HUES48 (cell line): ENCODE data around the gene CAMKK1.

ENCODE experiments used
- H3K27ac ChIP-seq: one replicate; pipeline ENCODE4 v1.7.0; 2013; ENCODE audit warnings: low read depth, low read length, inconsistent platforms
- H3K27me3 ChIP-seq: 2 replicates; pipeline ENCODE4 v1.6.1; 2013; ENCODE audit warnings: mild to moderate bottlenecking, low read length; ENCODE audit not compliant: control insufficient read depth, insufficient read depth
- H3K36me3 ChIP-seq: 2 replicates; pipeline ENCODE4 v1.6.1; 2013; ENCODE audit warnings: low read length; ENCODE audit not compliant: control insufficient read depth, insufficient read depth
- H3K4me1 ChIP-seq: 2 replicates; pipeline ENCODE4 v1.6.1; 2013; ENCODE audit warnings: mild to moderate bottlenecking, low read length; ENCODE audit not compliant: control insufficient read depth, insufficient read depth
- H3K4me3 ChIP-seq: 2 replicates; pipeline ENCODE4 v1.5.1; 2013; ENCODE audit warnings: mild to moderate bottlenecking, low read depth, low read length
- H3K9ac ChIP-seq: 2 replicates; pipeline ENCODE4 v1.6.1; 2013; ENCODE audit warnings: mild to moderate bottlenecking, low read depth, low read length, moderate library complexity
- H3K9me3 ChIP-seq: 2 replicates; pipeline ENCODE4 v1.6.1; 2013; ENCODE audit warnings: low read length; ENCODE audit not compliant: control insufficient read depth, insufficient read depth

Gene CAMKK1

GRCh38 chr17:3894188-3894587 lies 1.3 kb upstream of the CAMKK1 start:
- H3K27ac ChIP-seq = no peak overlapping the region
- H3K9ac ChIP-seq = no peak overlapping the region
- no peaks in the 10 kb centered on the region for H3K36me3 ChIP-seq
- peaks cover 18% of the 10 kb centered on the region for H3K4me1 ChIP-seq
- no peaks in the 10 kb centered on the region for H3K9me3 ChIP-seq
- no peaks in the 10 kb centered on the region; the same call in 1 of the 2 replicates for H3K27me3 ChIP-seq
- H3K4me3 ChIP-seq = no peak overlapping the region

- H3K27ac ChIP-seq = no peak overlapping the region
- H3K9me3 ChIP-seq = no peaks in the 10 kb centered on the region
- H3K9ac ChIP-seq = no peak overlapping the region
- peaks cover 21% of the 10 kb centered on the region for H3K4me1 ChIP-seq
- H3K4me3 ChIP-seq = peak overlapping the region; percentile 78
- H3K27me3 ChIP-seq = no peaks in the 10 kb centered on the region; the same call in 1 of the 2 replicates
- no peaks in the 10 kb centered on the region for H3K36me3 ChIP-seq
Observed at GRCh38 chr17:3893720-3894116, 865 bp upstream of the CAMKK1 start.

GRCh38 chr17:3892095-3892998 lies 506 bp downstream of the CAMKK1 start:
- Histone ChIP-seq H3K27me3 (no peaks in the 10 kb centered on the region; the same call in 1 of the 2 replicates), H3K4me3 (peak overlapping the region; percentile 67), H3K27ac (no peak overlapping the region), H3K9me3 (no peaks in the 10 kb centered on the region), H3K4me1 (peaks cover 29% of the 10 kb centered on the region), H3K9ac (no peak overlapping the region), H3K36me3 (no peaks in the 10 kb centered on the region)

GRCh38 chr17:3891626-3892094 lies 1.2 kb downstream of the CAMKK1 start:
- H3K4me1 ChIP-seq = peaks cover 29% of the 10 kb centered on the region
- no peak overlapping the region for H3K9ac ChIP-seq
- H3K27ac ChIP-seq = no peak overlapping the region
- H3K36me3 ChIP-seq = no peaks in the 10 kb centered on the region
- no peaks in the 10 kb centered on the region for H3K9me3 ChIP-seq
- H3K27me3 ChIP-seq = no peaks in the 10 kb centered on the region; the same call in 1 of the 2 replicates
- H3K4me3 ChIP-seq = peak overlapping the region; percentile 67

- Histone ChIP-seq H3K9me3 (no peaks in the 10 kb centered on the region), H3K36me3 (no peaks in the 10 kb centered on the region), H3K4me1 (peaks cover 29% of the 10 kb centered on the region), H3K4me3 (no peak overlapping the region), H3K27me3 (no peaks in the 10 kb centered on the region; the same call in 1 of the 2 replicates), H3K9ac (no peak overlapping the region), H3K27ac (no peak overlapping the region)
Observed at GRCh38 chr17:3890878-3891219, 2.0 kb downstream of the CAMKK1 start.

- no peak overlapping the region for H3K27ac ChIP-seq
- no peaks in the 10 kb centered on the region; the same call in 1 of the 2 replicates for H3K27me3 ChIP-seq
- H3K9me3 ChIP-seq = no peaks in the 10 kb centered on the region
- H3K4me3 ChIP-seq = no peak overlapping the region
- peaks cover 29% of the 10 kb centered on the region for H3K4me1 ChIP-seq
- H3K36me3 ChIP-seq = peaks cover 2% of the 10 kb centered on the region; the same call in 1 of the 2 replicates
- no peak overlapping the region for H3K9ac ChIP-seq
Observed at GRCh38 chr17:3890082-3890877, 2.6 kb downstream of the CAMKK1 start.

- Histone ChIP-seq H3K9me3 (no peaks in the 10 kb centered on the region), H3K27ac (no peak overlapping the region), H3K4me1 (peaks cover 29% of the 10 kb centered on the region), H3K4me3 (no peak overlapping the region), H3K36me3 (peaks cover 9% of the 10 kb centered on the region), H3K27me3 (no peaks in the 10 kb centered on the region; the same call in 1 of the 2 replicates), H3K9ac (no peak overlapping the region)
Observed at GRCh38 chr17:3889325-3890012, 3.4 kb downstream of the CAMKK1 start.

- peaks cover 23% of the 10 kb centered on the region for H3K4me1 ChIP-seq
- no peaks in the 10 kb centered on the region for H3K27me3 ChIP-seq
- H3K9me3 ChIP-seq = no peaks in the 10 kb centered on the region
- H3K9ac ChIP-seq = no peak overlapping the region
- H3K36me3 ChIP-seq = peaks cover 18% of the 10 kb centered on the region
- H3K4me3 ChIP-seq = no peak overlapping the region
- H3K27ac ChIP-seq = no peak overlapping the region
Observed at GRCh38 chr17:3888343-3889171, 4.3 kb downstream of the CAMKK1 start.

- Histone ChIP-seq H3K27ac (no peak overlapping the region), H3K27me3 (no peaks in the 10 kb centered on the region), H3K9ac (no peak overlapping the region), H3K9me3 (no peaks in the 10 kb centered on the region), H3K36me3 (peaks cover 26% of the 10 kb centered on the region), H3K4me1 (peaks cover 21% of the 10 kb centered on the region), H3K4me3 (no peak overlapping the region)
Observed at GRCh38 chr17:3887804-3888203, 5.0 kb downstream of the CAMKK1 start.

- Histone ChIP-seq H3K27ac (no peak overlapping the region), H3K9ac (no peak overlapping the region), H3K27me3 (no peaks in the 10 kb centered on the region), H3K36me3 (peaks cover 26% of the 10 kb centered on the region), H3K4me1 (peaks cover 21% of the 10 kb centered on the region), H3K4me3 (no peak overlapping the region), H3K9me3 (no peaks in the 10 kb centered on the region)
Observed at GRCh38 chr17:3887394-3887793, 5.5 kb downstream of the CAMKK1 start.
